OCI-LY3 (cell line): ENCODE data around the gene SP4.

Source experiments
- H2AFZ ChIP-seq: fragments of 200-600, 300-600 bp; shearing (Covaris generic); 2 replicates; pipeline ENCODE4 v1.6.0; 2014; ENCODE audit warnings: antibody characterized with exemption, low read depth, low read length
- H3K27ac ChIP-seq: fragments of 200-600, 300-600 bp; sonication (generic); 2 replicates; pipeline ENCODE4 v1.5.1; 2014; ENCODE audit warnings: mild to moderate bottlenecking, low read length, moderate library complexity, mixed read lengths
- H3K27me3 ChIP-seq: fragments of 200-600, 300-600 bp; sonication (generic); 2 replicates; pipeline ENCODE4 v1.6.1; 2014; ENCODE audit warnings: low read depth, low read length, mixed read lengths
- H3K36me3 ChIP-seq: fragments of 200-600, 300-600 bp; sonication (generic); replicated peaks from 2 replicates; pipeline ENCODE3; 2014; ENCODE audit warnings: low read depth, low read length, mixed read lengths
- H3K4me1 ChIP-seq: fragments of 300-600, 200-600 bp; sonication (generic); 2 replicates; pipeline ENCODE4 v1.6.1; 2014; ENCODE audit warnings: low read length, mixed read lengths
- H3K4me2 ChIP-seq: fragments of 200-600, 300-600 bp; sonication (generic); 2 replicates; pipeline ENCODE4 v1.6.1; 2014; ENCODE audit warnings: low read length, mixed read lengths
- H3K4me3 ChIP-seq: fragments of 300-600, 200-600 bp; sonication (generic); 2 replicates; pipeline ENCODE4 v1.5.1; 2014; ENCODE audit warnings: antibody characterized with exemption, mild to moderate bottlenecking, low read length, moderate library complexity
- H3K79me2 ChIP-seq: fragments of 300-600, 200-600 bp; shearing (Covaris generic); 2 replicates; pipeline ENCODE4 v1.6.1; 2014; ENCODE audit warnings: mild to moderate bottlenecking, low read length, mixed read lengths
- H3K9ac ChIP-seq: fragments of 300-600, 200-600 bp; shearing (Covaris generic); 2 replicates; pipeline ENCODE4 v1.6.0; 2014; ENCODE audit warnings: mild to moderate bottlenecking, low read length, moderate library complexity
- H3K9me3 ChIP-seq: fragments of 200-600, 300-600 bp; shearing (Covaris generic); 2 replicates; pipeline ENCODE4 v1.6.1; 2014; ENCODE audit warnings: low read length, mixed read lengths; ENCODE audit not compliant: insufficient read depth
- H4K20me1 ChIP-seq: fragments of 200-600, 300-600 bp; sonication (generic); 2 replicates; pipeline ENCODE4 v1.6.1; 2016; ENCODE audit warnings: low read length, mixed read lengths; ENCODE audit not compliant: insufficient read depth
- EZH2phosphoT487 ChIP-seq: fragments of 200-600 bp; shearing (Covaris generic); IDR thresholded peaks from 2 replicates; pipeline ENCODE4 v1.6.1; 2018; ENCODE audit warnings: antibody characterized with exemption, mixed run types, low read depth
- TF ChIP-seq, protein P1 (sequence below): fragments of 200-600, 300-600 bp; sonication (generic); IDR thresholded peaks from 2 replicates; pipeline ENCODE4 v1.5.1; 2014; ENCODE audit warnings: antibody characterized with exemption, low read length, low read depth

The SP4 gene

GRCh38 chr7:21429021-21429420 is 1.1 kb downstream of the SP4 start:
- peak overlapping the region; percentile 79 for H3K9ac ChIP-seq
- peak overlapping the region; percentile 83 for H3K4me2 ChIP-seq
- TF ChIP-seq EZH2phosphoT487: no peak
- TF ChIP-seq, protein P1, sequence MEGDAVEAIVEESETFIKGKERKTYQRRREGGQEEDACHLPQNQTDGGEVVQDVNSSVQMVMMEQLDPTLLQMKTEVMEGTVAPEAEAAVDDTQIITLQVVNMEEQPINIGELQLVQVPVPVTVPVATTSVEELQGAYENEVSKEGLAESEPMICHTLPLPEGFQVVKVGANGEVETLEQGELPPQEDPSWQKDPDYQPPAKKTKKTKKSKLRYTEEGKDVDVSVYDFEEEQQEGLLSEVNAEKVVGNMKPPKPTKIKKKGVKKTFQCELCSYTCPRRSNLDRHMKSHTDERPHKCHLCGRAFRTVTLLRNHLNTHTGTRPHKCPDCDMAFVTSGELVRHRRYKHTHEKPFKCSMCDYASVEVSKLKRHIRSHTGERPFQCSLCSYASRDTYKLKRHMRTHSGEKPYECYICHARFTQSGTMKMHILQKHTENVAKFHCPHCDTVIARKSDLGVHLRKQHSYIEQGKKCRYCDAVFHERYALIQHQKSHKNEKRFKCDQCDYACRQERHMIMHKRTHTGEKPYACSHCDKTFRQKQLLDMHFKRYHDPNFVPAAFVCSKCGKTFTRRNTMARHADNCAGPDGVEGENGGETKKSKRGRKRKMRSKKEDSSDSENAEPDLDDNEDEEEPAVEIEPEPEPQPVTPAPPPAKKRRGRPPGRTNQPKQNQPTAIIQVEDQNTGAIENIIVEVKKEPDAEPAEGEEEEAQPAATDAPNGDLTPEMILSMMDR: no peak
- no peaks in the 10 kb centered on the region for H3K27me3 ChIP-seq
- peaks cover 17% of the 10 kb centered on the region for H3K36me3 ChIP-seq
- peak overlapping the region; percentile 80 for H3K4me3 ChIP-seq
- peaks cover 13% of the 10 kb centered on the region for H3K79me2 ChIP-seq
- H3K4me1 ChIP-seq: peaks cover 17% of the 10 kb centered on the region
- H3K9me3 ChIP-seq: no peaks in the 10 kb centered on the region
- H2AFZ ChIP-seq: no peak overlapping the region
- H4K20me1 ChIP-seq: no peaks in the 10 kb centered on the region
- H3K27ac ChIP-seq: no peak overlapping the region

GRCh38 chr7:21429786-21430574 is 2.1 kb downstream of the SP4 start:
- Histone ChIP-seq H3K9ac (no peak overlapping the region), H3K27ac (no peak overlapping the region), H3K79me2 (peaks cover 13% of the 10 kb centered on the region), H3K9me3 (no peaks in the 10 kb centered on the region), H3K4me2 (0 out of 2 replicates have a peak overlapping the region, but pooled peaks have one; percentile 31), H3K4me1 (peaks cover 17% of the 10 kb centered on the region), H3K4me3 (no peak overlapping the region), H2AFZ (no peak overlapping the region), H3K27me3 (no peaks in the 10 kb centered on the region), H4K20me1 (no peaks in the 10 kb centered on the region), H3K36me3 (peaks cover 17% of the 10 kb centered on the region)
- TF ChIP-seq EZH2phosphoT487: no peak
- TF ChIP-seq, protein P1: no peak

- Histone ChIP-seq H3K9ac (no peak overlapping the region), H3K4me3 (no peak overlapping the region), H3K36me3 (peaks cover 17% of the 10 kb centered on the region), H3K27ac (no peak overlapping the region), H3K4me2 (peak overlapping the region; percentile 31; the same call in 1 of the 2 replicates), H3K4me1 (peaks cover 17% of the 10 kb centered on the region), H2AFZ (no peak overlapping the region), H4K20me1 (no peaks in the 10 kb centered on the region), H3K9me3 (no peaks in the 10 kb centered on the region), H3K79me2 (peaks cover 13% of the 10 kb centered on the region), H3K27me3 (no peaks in the 10 kb centered on the region)
- TF ChIP-seq, protein P1: no peak
- TF ChIP-seq EZH2phosphoT487: no peak
These were observed 2.7 kb downstream of the SP4 start for GRCh38 chr7:21430575-21430954.

DNA sequence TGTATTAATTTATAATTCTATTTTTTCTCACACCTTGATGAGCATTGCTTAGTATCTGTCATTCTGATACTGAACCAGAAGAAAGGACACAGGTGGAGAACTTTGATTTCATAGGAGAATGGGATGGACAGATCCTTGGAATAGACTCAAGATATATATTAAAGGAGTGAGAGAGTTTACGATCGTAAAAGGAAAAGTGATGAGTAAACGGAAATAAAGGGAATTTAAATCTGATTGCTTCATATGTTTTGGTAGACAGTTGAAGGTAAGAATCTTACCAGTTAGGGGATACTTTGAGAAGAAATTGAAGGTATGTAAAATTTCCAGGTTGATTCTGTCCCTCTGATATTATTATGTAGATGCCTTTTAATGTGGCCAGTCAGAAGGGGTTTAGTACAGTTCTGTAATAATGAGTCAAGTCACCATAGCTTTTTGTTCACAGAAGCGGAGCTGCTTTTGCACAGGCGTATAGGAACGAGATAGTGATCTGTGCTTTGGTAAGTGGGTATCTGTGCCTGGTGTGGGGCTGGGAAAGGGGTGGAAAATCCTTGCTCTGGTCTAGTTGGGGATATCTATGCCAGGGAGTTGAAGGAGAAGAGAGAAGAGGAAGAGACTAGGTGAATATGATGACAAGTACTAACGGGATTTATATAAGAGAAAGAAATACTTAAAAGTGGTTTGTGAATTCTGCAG is 15.4 kb downstream of the SP4 start:
- no peaks in the 10 kb centered on the region for H4K20me1 ChIP-seq
- H3K27ac ChIP-seq: no peak overlapping the region
- no peaks in the 10 kb centered on the region for H3K27me3 ChIP-seq
- H3K79me2 ChIP-seq: no peaks in the 10 kb centered on the region; the same call in 1 of the 2 replicates
- H3K4me3 ChIP-seq: no peak overlapping the region
- H3K9ac ChIP-seq: no peak overlapping the region
- no peaks in the 10 kb centered on the region for H3K4me1 ChIP-seq
- TF ChIP-seq, protein P1: no peak
- no peak for TF ChIP-seq EZH2phosphoT487
- no peaks in the 10 kb centered on the region for H3K9me3 ChIP-seq
- no peak overlapping the region for H3K4me2 ChIP-seq
- H2AFZ ChIP-seq: no peak overlapping the region
- H3K36me3 ChIP-seq: peaks cover 20% of the 10 kb centered on the region
